AG09319 (cell line): ENCODE data around the gene SCN3A.

Experiments
- DNase-seq: peaks from one replicate; pipeline ENCODE4 v3.0.0-alpha.2; 2010; ENCODE audit warnings: low read depth; ENCODE audit errors: extremely low read depth
- TF ChIP-seq, protein P1 (sequence below): IDR thresholded peaks from 2 replicates; pipeline ENCODE4 v1.5.1; 2011; ENCODE audit warnings: low read depth, mild to moderate bottlenecking, inconsistent platforms, low read length, moderate library complexity

Gene SCN3A

DNA sequence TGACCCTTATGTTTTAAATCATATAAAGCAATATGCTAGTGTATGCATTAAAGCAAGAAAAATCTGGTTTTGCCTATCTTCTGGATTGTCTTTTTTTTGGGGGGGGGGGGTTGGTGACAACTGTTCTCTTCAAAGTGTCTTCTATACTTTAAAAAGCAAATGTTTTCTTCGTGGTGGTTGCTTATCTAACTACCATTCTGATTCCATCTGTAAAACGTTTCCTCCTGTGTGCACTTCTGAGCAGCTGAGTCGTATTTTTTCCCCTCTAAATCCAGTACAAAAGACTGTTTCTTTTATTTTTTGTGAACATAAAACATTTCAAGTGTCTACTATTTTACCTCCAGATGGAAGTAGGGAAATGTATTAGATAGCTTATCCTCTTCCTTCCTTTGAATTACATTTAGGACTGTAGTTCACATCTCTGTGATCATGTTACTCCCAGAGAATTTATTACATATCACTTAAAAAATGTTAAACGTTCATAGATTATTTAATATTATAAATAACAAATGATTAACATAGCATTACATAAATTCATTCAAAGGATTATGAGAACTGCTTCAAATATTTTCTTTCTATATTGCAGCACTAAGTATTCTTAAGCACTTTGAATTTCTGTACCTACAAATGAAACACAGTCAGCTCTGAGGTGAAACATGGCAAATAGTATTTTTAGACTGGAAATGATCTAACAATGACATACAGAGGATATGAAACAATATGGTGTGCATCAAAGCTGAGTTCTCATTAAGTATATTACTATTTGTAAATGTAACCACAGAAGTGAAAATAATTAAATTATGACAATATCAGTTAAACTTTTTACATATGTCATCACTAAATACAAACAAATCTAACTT, 56.4 kb downstream of the SCN3A start:
- TF ChIP-seq, protein P1, sequence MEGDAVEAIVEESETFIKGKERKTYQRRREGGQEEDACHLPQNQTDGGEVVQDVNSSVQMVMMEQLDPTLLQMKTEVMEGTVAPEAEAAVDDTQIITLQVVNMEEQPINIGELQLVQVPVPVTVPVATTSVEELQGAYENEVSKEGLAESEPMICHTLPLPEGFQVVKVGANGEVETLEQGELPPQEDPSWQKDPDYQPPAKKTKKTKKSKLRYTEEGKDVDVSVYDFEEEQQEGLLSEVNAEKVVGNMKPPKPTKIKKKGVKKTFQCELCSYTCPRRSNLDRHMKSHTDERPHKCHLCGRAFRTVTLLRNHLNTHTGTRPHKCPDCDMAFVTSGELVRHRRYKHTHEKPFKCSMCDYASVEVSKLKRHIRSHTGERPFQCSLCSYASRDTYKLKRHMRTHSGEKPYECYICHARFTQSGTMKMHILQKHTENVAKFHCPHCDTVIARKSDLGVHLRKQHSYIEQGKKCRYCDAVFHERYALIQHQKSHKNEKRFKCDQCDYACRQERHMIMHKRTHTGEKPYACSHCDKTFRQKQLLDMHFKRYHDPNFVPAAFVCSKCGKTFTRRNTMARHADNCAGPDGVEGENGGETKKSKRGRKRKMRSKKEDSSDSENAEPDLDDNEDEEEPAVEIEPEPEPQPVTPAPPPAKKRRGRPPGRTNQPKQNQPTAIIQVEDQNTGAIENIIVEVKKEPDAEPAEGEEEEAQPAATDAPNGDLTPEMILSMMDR, result no peak
- no peak for DNase-seq

DNA sequence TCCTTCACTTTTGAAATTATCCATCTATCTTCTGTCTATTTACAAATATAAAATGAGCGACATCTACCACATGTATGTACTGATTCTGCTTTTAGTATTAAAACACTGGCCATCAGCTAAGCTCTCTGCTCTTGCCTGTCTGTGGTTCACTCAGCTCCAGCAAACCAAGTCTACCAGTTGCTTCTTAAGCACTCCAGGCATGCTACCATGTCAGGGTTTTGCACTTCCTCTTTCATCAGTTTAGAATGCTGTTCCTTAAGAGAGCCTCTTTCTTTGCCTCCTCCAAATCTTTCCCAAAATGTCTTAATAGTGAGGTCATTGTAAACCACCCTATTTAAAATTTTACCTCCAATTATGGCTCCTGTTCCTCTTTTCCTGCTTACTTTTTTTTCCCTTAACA, 59.5 kb downstream of the SCN3A start:
- no peak for DNase-seq
- TF ChIP-seq, protein P1, result no peak

DNA sequence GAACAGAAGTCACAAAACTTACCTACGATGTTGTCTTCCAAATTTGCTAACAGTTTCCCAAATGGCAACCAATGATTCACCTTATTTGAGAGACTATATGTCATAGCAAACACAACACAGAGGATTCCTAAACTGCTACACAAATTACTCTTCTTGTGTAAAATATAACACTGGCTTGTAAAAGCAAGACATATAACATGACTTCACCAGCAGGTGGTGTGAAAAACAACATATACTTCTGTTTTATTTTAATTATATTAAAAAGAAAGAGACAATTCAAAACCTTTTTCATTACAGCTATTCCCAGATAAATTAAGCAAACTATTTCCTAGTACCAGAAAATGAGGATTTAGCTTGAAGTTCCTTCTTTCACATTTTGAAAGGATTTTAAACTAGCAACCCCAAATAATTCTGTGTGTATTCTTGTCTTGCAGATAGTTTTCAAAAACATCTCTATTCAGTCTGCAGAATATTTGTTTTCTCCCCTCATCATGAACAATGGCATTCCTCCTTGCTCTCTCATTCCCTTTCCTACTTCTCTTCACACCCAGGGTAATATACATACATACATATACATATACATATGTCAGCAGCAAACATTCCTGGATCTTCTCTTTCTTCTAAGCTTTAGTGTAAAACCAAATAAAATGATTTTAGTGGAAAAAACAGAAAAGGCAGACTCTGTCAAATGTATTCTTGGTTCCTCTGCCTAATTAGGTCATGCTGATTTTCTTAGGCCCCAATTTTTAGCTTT, 62.1 kb downstream of the SCN3A start:
- TF ChIP-seq, protein P1, result no peak; the same call in 1 of the 2 replicates
- DNase-seq, result no peak

DNA sequence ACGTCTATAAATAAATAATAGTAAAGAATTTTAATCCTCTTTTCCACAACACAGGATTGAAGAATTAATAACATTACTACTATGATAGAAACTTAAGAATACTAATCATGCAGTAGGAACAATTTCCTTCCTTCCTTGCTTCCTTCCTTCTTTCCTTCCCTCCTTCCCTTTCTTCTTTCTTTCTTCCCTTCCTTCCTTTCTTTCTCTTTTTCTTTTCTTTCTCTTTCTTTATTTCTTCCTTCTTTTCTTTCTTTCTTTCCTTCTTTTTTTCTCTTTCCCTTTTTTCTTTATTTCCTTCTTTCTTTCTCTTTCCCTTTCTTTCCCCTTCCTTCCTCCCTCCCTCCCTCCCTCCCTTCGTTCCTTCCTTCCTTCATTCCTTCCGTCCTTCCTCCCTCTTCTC, 77.6 kb downstream of the SCN3A start:
- DNase-seq, result no peak
- TF ChIP-seq, protein P1, result no peak

DNA sequence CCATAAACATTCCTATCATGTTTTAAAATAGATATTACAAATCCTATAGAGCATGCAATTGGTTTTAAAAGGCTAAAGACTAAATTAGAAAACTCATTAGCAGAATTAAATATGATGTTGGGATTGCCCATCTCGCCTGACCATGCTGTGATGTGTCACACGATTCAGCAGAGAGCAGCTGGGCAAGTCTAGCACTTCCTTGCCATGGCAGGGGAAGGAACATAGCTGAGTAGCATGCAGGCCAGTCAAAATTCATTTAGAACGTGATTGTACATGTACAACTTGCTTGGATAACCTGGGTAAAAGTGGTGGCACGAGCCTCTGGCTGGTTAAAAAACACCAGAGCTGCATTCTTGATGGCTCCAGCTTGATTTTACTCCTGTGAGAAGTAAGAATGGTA, 81.3 kb downstream of the SCN3A start:
- TF ChIP-seq, protein P1, result no peak
- DNase-seq, result no peak

DNA sequence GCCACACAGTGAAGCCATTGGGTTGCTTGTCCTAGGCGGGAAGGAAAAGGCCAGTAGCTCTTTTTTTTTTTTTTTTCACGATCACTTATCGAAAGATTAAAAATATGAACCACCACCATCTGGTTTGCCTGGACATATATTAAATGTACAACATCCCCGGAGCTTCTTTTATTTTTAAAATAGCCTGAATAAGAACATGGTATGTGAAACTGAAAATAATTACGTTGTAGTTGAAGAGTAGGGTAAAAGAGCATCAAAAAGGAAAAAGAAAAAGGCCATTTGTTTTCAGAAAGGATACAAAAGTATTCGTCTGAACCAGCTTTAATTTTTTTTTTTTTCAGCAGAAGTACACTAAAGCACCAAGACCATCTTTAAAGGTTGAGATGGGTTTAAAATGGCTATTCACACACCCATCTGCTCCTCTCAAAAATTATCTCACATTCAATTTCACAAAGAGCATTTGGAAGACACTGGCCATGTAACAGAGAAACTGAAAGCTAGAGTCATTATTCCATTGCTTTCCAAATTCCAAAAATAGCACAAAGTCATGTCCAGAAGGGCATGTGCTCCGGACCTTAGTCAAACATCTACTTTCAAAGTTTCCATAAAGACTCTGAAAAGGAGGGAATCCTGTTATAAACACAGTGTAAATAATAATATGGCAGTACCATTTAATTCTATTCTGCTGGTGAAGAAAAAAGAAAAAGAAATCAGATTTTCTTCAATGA, 82.9 kb downstream of the SCN3A start:
- TF ChIP-seq, protein P1, result no peak
- no peak for DNase-seq
